ENCODE measurements around the gene DSG1.
"Not testable (repeated sequence)": the region's sequence is repeated elsewhere in the genome, so short reads cannot be mapped to it uniquely, and the experiment has no call there.

The DSG1 gene

DNA sequence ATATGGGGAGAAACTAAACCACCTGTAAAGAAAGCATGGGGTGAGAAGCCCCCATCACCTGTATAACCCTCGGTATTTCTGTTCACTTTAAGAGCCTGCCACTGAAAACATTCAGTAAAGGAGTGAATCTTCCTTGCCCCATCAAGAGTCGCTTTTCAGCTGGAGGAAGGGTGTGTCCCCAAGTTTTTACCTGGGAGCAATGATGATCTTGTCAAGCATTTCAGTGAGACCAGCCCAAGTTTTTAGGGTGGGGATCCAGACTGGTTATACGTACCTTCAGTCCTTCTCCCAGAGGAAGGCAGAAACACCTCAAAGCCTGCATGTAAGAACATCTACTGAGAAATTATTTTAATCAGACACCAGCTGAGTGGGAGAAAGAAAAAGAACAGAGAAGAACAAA, at the start of gene DSG1:
DSG1 (plus strand) TSS at position 301 of the 400 bp plus-strand sequence. CDS start 141 bp downstream, outside the sequence.
- DNase-seq = no peak

DNA sequence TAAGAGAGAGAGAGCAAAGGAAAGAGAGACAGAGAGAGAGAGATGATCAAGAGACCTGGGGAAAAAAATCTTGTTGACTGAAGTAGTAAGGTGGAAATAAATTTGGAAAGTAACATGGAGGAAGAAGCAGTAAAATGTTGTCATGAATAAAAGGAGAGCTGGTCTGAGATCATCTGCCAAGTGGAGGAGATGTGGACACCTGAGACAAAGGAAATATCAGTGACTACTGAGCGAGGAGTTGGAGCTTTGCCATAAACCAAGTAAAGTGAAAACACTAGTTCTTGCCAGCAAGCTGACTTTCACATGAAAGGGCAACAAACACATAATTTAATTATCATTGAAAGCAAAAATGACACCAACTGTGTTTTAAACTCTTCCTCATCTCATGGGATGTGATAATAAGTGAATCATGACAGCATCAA, 49.0 kb upstream of the DSG1 start:
- DNase-seq = no peak

DNA sequence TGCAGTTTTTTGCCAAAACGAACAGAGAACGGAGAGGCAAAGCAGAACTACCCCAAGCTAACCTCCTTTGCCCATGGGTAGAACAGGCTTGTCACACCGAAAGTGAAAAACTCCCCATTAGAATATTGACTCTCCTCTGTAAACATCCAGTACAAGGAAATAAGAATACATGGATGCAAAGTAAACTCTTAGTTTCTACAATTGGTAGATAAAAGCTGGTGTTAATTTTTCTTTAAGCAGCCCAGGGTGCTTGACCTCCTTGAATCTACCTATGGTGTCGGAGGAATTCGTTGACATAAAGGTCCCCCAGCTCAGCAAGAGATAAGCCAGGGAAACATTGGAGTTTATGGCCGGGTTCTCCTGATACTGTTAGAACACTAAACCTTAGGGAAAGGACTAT, 48.4 kb upstream of the DSG1 start:
- no peak for DNase-seq

DNA sequence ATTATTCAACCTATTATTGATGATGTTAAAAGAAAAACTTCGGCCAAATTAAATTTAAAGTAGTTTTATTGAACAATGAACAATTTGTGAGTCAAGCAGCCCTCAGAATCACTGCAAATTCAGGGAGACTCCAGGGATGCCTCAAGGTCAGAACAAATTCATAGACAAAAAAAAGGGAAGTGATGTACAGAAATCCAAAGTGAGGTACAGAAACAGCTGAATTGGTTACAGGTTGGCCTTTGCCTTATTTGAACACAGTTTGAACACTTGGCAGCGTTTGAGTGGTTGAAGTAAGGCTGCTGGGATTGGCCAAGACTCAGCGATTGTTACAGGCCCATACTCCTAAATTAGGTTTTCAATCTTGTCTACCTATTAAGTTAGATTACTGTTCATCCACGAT, 47.4 kb upstream of the DSG1 start:
- no peak for DNase-seq

DNA sequence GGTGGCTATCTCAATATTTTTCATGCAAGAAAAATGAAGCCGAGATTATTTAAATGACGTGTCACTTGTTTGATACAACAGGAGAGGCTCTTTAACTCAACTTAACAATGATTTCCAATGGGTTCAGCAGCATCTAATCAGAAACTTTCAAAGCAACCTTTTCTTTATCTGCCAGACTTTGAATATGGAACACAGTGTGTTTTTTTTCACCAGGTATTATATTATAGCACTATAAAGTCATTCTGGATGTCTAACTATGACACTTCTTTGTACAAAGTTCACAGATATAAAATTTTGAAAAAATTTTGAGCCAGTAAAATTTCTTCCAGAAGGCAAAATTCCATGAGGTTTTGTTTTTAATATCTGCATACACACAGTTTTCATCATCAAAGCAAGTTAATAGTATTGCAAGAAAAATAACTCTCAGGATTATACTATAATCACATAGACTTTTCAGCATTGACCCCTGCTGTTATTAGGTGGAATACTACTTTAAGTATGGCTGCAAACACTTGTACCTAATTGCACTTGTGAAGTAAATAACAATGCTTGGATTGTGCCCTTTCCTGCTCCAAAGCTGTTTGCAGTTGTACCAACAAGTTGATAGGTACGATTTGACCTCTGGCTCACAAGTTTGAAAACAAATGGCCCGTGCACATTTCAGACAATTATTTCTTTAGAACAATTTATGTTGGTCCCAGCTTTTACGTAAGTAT, 44.0 kb upstream of the DSG1 start:
- DNase-seq = no peak

DNA sequence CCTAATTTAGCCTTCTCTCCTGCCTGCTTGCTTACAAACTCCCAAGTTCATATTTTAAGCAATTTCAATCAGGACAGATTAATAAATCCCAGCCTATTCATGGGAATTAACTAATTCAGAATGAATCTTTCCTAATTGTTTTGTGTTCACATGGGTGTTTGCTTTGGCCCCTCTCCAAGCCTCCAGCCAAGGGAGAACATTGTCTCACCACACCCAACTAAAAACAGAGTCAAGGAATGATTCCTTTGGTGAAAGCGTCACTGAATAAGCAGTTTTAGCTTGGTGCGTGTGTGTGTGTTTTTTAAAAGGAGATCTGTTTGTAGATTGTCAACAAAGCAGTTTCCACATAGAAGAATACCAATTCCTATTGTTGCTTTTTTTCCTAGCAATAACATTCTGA, 43.0 kb upstream of the DSG1 start:
- no peak for DNase-seq

DNA sequence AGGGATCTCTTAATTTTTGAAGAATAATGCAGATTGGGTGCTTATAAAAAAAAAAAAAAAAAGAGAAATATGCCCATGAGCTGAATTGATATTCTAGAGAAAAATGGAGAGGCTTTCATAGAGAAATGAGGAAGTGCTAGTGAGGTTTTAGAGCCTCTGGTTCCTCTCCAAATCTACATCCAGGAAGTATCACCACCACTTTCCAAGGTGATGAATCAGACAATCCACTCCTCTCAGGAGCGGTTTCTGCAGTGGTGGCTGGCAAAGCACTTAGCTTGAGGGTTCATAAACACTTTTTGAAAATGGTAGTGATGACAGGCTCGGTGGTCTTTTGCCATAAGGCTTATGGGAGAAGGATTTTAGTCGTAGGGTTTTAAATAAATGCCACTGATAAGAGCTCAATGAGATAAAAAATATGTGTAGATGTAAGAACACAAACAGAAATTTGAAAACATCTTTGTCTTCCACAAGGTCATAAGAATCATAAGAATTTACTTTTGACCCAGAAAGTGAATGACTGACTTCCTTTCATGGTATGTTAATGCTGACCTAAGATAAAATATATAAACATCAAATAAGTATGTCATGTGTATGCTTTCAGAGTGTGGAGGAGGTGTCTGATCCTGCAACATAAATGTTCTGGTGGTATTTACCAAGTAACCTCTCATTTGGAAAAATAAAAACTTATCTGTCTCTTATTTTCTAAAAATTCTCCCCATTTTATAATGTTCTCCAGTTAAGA, 42.1 kb upstream of the DSG1 start:
- DNase-seq = no peak

DNA sequence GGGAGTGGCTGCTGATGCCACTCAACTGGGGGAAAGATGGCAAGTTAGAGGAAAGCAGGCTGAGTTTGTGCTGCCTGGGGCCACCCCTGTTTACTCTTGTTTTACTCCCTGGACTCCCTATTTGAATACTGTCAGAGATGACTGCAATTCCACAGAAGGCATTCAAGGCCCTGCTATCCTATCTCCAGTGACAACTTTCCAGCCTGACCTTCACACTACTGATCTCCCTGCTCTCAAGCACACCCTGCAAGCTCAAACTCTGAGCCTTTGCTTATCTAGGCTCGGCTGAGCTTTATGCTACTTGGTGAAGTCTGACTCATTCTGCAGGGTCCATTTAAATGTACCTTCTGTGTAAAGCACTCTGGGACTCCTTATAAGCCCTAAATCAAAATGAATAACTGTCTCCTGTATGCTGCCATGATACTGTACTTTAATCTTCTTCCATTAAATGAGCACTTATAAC, 39.3 kb upstream of the DSG1 start:
- no peak for DNase-seq

DNA sequence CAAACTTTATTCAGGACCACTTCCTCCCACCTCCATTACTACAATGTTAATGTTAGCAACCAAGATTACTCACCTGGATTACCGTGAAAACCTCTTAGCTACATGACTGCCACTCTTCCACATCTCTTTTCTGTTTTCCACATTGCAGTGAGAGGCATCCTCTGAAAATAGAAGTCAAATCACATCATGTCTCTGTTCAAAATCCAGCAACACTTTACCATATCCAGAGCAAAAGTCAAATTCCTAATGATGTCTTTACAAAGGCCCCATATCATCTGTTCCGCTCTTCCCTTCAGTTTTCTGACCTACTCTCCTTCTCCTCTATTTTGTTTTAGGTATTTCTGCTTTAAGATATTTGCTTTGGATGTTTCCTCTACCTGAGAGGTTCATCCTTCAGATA, 37.5 kb upstream of the DSG1 start:
- DNase-seq = no peak

DNA sequence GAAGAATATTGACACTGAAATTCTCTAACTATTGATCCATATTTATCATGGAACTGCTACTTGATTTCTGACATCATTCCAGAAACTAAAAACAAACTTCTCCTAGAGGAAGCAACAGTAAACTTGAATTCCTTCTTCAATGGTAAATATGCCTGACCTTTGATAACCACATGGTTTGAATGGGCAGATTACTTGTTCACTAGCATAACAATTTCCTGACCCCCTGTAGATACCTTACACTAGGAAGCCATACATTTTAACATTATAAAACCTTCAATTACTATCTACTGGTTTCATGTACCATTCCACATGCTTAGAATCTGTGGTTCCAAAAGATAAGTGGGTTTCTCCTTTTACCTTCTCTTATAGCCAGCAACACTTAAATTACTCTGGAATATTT, 36.5 kb upstream of the DSG1 start:
- no peak for DNase-seq

DNA sequence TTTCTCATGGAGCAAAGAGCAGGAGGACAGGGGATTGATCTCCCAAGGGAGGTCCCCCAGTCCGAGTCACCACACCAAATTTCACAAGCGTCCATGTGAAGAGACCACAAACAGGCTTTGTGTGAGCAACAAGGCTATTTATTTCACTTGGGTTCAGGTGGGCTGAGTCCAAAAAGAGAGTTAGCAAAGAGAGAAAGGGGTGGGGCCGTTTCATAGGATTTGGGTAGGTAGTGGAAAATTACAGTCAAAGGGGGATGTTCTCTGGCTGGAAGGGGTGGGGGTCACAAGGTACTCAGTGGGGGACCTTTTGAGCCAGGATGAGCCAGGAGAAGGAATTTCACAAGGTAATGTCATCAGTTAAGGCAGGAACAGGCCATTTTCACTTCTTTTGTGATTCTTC, 28.5 kb upstream of the DSG1 start:
- DNase-seq = not testable (repeated sequence)

DNA sequence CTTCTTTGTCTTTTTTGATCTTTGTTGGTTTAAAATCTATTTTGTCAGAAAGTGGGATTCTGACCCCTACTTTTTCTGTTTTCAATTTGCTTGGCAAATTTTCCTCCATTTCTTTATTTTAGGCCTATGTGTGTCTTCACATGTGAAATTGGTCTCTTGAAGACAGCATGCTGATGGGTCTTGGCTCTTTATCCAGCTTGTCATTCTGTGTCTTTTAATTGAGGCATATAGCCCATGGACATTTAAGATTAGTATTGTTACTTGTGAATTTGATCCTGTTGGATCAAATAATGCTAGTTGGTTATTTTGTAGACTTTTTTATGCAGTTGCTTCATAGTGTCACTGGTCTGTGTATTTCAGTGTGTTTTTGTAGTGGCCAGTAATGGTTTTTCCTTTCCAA, 26.3 kb upstream of the DSG1 start:
- DNase-seq = no peak

DNA sequence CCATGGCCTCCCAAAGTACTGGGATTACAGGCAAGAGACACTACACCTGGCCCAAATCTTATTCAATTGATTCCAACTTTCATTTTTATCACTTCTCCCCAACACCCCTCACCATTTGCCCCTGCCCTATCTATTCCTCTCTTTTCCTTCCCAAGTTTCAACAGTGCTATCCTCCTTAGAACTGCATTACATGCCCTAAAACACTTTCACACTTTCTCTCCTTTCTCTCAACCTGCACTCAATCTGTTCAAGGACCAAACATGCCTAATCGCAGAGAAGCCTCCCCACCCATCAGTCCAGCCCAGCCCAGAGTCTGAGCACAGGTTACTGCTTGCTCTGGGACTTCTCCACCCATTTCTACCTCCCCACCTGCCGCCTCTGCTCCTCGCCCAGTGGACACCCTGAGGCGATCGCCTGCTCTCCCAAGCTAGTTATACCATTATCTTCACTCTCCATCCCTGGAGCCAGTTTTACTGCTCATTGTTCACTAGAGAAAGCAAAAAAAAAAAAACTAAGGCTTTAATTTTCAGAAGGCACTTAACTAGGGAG, 23.7 kb upstream of the DSG1 start:
- DNase-seq = no peak

DNA sequence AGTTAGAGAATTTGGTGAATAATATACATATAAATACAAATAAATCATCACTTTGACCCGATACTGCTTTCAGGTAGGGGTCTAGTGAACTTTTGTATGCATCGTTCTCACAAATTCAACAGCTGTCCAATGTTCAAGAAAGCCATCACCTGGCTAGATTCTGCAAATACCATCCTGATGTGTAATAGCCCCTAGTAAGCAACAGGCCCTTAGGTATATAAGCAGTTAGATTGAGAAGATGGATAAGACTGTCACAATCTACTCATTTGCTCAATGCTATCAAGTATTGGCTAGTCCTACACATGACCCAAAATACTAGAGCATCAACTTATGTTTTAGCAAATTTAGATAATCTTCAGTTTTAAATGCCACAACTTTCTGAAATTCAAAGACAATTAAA, 20.7 kb upstream of the DSG1 start:
- DNase-seq = no peak

DNA sequence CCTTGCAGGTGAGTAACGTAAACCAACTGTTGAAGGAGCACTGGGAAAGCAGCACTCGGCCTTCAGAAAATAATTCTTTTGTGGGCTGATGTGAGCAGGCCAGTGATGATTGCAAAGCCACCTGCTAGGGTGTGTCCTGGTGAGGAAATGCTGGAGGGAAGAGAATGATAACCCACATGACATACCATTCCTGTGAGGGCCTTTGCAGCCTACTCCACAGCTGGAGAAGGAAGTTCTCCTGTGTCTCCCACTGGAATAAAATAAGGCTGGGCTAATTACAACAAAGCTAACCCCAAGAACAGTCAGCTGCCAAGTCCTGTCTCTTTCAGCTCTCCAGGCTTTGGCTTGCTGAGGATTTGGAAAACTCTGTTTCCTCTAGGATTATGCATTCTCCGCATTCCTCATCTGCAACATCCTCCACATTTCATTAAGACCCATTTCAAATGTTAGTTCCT, 16.7 kb upstream of the DSG1 start:
- no peak for DNase-seq

DNA sequence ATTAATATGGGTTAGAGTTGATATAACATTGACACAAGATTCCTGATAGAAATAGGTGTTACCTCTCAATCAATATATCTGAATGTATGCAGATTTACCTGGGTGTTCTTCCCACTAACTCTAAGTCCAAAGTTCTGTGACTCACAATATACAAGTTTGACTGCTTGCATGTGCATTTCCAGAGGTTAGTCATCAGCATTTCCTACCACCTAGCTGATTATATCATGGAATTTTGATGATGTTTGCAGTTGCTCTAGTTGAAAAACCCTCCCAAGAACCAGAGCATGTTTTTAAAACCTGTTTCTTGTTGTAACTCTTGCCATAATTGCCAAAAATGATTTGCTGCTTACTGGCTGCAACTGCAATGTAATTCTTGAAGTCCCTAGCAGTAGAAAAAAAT, 15.0 kb upstream of the DSG1 start:
- DNase-seq = no peak

DNA sequence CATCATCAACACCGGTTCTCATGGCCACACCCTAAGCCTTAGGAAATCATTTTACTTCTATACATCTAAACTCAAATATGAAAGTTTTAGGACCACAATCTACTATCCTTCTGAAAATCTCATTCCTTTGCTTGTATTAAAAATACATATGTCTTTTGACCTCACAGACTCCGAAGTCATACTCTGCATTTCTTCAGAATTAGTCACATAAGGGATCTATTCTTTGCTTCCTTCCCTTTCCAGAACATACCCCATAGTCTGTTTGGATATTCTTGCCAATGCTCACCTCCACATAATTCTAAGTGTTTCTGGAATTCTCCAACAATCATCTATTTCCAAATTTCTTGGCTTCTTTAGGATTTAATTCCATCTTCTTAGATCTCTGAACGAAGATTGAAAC, 14.2 kb upstream of the DSG1 start:
- DNase-seq = no peak

DNA sequence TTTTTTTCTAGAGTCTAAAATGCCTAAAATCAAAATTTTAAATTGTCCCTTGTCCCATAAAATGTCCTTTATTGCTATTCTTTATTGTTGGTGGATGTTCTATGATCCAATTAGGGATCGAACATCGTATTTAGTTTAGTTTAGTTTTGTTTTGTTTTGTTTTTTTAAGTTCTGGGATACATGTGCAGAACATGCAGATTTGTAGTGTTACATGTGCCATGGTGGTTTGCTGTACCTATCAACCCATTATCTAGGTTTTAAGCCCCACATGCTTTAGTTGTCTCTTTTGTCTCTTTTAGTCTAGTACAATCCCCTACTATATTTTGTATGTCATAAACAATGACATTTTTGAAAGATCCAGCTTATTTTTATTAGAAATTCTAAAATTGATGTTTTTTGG, 8.8 kb upstream of the DSG1 start:
- DNase-seq = no peak

DNA sequence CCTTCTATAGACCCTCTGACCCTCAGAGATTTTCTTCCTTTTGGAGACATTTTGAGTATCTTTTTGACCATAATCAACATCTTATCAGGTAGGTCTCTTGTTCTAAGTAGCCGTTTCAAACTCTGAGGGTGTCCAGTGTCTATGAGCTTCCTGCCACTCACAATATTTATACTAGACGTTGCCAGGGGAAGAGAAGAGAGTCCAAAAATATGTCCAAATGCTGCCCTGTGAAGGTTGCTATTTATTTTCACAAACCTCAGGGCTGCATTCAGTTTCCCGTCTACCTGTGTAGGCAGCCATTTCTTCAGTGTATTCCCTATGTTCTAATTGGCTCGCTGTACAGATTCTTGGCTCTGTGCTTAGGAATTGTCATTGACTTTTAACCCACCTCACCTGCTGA, 986 bp upstream of the DSG1 start:
- DNase-seq = no peak

DNA sequence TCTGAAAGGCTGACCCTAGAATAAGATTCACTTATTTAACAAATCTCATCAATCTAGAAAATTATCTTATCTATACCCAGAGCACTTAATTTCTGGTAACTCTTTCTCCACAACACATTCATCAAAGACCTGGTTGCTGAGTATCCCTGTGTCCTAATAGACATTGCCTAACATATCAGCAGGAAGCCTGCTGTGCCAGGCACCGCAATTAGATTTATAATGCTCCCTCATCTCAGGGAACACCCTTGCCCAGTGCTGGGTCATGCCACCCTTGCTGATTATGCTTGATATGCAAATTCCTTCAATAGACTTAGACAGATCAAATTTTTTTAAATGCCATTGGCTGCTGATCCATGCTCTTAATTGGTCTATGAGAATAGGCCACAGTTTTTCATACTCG, 3.8 kb downstream of the DSG1 start:
- DNase-seq = no peak

DNA sequence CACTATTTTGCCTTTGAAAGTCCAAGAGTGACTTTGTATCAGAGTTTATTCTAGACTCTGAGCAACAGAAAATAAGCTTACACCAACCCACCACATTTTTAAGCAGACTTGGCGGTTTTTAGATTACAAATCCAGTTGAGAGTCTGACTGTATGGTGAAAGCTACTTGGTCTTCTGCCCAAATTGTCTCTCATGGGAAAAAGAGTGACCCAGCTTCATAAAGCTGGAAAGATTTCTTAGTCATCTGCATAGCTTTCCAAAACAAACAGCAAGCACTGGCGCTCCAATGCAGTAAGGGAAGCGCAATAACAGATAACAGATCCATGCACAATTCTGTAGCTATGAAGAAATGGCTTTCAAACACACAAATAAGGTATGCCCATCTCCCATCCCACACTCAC, 7.1 kb downstream of the DSG1 start:
- no peak for DNase-seq

DNA sequence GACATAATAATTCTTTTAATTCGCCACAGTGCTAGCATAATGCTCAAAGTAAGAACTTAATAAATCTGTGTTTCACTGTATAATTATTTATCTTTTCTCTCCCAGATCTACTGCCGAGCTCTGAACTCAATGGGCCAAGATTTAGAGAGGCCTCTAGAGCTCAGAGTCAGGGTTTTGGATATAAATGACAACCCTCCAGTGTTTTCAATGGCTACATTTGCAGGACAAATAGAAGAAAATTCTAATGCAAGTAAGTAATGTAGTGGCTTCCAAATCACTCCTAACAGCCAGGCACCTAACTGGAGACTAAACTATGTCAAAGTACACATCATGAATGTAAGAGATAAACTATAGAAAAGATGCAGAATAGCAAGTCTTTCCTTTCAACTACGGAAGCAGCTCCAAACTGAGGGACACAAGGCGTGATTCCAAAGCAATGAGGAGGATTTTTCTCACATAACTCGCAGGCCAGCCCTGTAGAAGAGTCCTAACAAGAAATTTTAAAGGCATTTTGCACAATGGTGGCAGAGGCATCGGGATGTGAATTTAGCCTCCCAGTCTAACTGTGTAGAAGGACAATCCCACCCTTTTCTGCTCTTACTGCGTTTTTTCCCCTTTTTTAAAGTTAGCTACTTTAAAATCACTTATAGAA, 12.0 kb downstream of the DSG1 start:
- DNase-seq = no peak

DNA sequence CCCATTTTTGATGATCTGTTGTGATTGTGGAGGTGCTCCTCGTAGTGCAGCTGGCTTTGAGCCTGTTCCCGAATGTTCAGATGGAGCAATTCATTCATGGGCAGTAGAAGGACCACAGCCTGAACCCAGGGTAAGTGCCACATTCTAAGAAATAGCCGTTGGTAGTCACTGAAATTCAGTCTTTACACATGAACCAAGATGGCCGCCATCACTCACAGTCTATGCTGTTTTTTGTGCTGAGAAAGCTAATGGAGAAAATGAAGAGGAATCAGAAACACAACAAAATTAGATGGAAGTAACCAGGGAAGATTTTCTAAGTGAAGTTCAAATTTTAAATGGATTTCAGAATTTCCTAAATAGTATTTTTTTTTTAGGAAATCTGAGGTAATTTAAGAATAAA, 25.5 kb downstream of the DSG1 start:
- no peak for DNase-seq

DNA sequence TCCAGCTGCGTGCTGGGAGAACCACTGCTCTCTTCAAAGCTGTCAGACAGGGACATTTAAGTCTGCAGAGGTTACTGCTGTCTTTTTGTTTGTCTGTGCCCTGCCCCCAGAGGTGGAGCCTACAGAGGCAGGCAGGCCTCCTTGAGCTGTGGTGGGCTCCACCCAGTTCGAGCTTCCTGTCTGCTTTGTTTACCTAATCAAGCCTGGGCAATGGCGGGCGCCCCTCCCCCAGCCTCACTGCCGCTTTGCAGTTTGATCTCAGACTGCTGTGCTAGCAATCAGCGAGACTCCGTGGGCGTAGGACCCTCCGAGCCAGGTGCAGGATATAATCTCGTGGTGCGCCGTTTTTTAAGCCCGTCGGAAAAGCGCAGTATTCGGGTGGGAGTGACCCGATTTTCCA, 35.4 kb downstream of the DSG1 start:
- not testable (repeated sequence) for DNase-seq

All from stimulated activated CD4-positive, alpha-beta T cell treated with anti-CD3 and anti-CD28 coated beads, Interleukin-15, amount 100 ng/mL, for 24 hours (primary cell).